HG02943 (cell line): Measurements from ENCODE around the gene MYO1D.

Source experiments
- ATAC-seq: cut with Tn5 transposase; IDR thresholded peaks from one replicate; pipeline ENCODE4 v1.9.1; 2021; ENCODE audit warnings: mild to moderate bottlenecking, low read depth, moderate library complexity; ENCODE audit not compliant: unreplicated experiment

The MYO1D gene

GRCh38 chr17:32636598-32637218 lies 240.2 kb downstream of the MYO1D start:
- ATAC-seq = no peak

GRCh38 chr17:32634167-32634566 lies 242.8 kb downstream of the MYO1D start:
- ATAC-seq = no peak

GRCh38 chr17:32631341-32632096 lies 245.4 kb downstream of the MYO1D start:
- ATAC-seq = no peak

GRCh38 chr17:32629563-32630190 lies 247.2 kb downstream of the MYO1D start:
- no peak for ATAC-seq

GRCh38 chr17:32628271-32629044 lies 248.5 kb downstream of the MYO1D start:
- ATAC-seq = no peak

GRCh38 chr17:32627239-32627996 lies 249.5 kb downstream of the MYO1D start:
- ATAC-seq = no peak

GRCh38 chr17:32626379-32626791 lies 250.5 kb downstream of the MYO1D start:
- ATAC-seq = no peak

- no peak for ATAC-seq
Observed at GRCh38 chr17:32625971-32626370, 251.0 kb downstream of the MYO1D start.

GRCh38 chr17:32623196-32623595 lies 253.7 kb downstream of the MYO1D start:
- no peak for ATAC-seq

- ATAC-seq = no peak
Observed at GRCh38 chr17:32622540-32622939, 254.4 kb downstream of the MYO1D start.

- no peak for ATAC-seq
Observed at GRCh38 chr17:32621612-32622312, 255.2 kb downstream of the MYO1D start.

GRCh38 chr17:32615326-32615725 lies 261.6 kb downstream of the MYO1D start:
- ATAC-seq = no peak

GRCh38 chr17:32610943-32611342 lies 266.0 kb downstream of the MYO1D start:
- no peak for ATAC-seq

- ATAC-seq = no peak
Observed at GRCh38 chr17:32609884-32610650, 266.9 kb downstream of the MYO1D start.

GRCh38 chr17:32609085-32609484 lies 267.8 kb downstream of the MYO1D start:
- ATAC-seq = no peak

GRCh38 chr17:32608267-32608666 lies 268.7 kb downstream of the MYO1D start:
- no peak for ATAC-seq

GRCh38 chr17:32604966-32605365 lies 272.0 kb downstream of the MYO1D start:
- ATAC-seq = no peak

- ATAC-seq = no peak
Observed at GRCh38 chr17:32602396-32602795, 274.5 kb downstream of the MYO1D start.

GRCh38 chr17:32601866-32602265 lies 275.1 kb downstream of the MYO1D start:
- no peak for ATAC-seq
